GM18858 (cell line): ENCODE results near the gene TOR1AIP1.

Experiments
- ATAC-seq: cut with Tn5 transposase; IDR thresholded peaks from one replicate; pipeline ENCODE4 v1.9.1; 2021; ENCODE audit not compliant: unreplicated experiment

TOR1AIP1 gene

DNA sequence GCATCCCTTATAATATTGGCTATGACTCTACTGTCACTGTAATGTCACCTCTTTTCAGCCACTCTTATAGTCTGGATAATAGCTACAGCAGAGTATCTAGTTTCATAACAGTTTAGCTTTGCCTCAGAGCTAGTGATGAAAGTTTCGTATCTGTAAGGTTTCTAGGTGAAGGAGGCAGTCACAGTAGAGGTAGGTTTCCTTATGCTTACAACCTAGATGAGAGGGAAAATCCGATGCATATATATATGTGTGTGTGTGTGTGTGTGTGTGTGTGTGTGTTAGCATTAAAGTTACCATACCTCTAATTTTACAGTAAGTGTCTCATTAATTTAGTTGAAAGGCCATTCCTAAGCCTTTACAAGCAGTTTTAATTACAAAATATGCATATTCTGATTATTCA is 2.3 kb upstream of the TOR1AIP1 start:
- ATAC-seq, result no peak

- no peak for ATAC-seq
Observed at GRCh38 chr1:179881642-179882252, 338 bp upstream of the TOR1AIP1 start.

- peak; percentile 1 for ATAC-seq
Observed at GRCh38 chr1:179883040-179883744, 1.1 kb downstream of the TOR1AIP1 start.

- peak; percentile 28 for ATAC-seq
Observed at GRCh38 chr1:179883745-179884138, 1.7 kb downstream of the TOR1AIP1 start.

DNA sequence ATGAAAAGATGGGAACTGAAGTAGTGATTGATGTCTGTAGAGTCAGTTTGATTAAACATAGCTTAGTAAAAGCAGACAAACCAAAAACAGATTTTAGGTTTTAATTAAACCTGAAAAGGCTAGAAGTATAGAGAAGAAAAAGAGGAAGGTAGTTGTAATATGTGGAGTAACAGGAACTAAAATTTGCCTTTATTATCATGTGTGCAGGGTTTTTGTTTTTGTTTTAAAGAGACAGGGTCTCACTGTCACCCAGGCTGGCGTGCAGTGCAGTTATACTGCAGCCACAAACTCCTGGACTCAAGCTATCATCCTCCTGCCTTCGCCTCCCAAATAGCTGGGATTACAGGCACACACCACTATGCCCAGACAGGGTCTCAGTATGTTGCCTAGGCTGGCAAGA is 6.0 kb downstream of the TOR1AIP1 start:
- ATAC-seq, result no peak

GRCh38 chr1:179889589-179889988 is 7.5 kb downstream of the TOR1AIP1 start:
- ATAC-seq, result no peak

DNA sequence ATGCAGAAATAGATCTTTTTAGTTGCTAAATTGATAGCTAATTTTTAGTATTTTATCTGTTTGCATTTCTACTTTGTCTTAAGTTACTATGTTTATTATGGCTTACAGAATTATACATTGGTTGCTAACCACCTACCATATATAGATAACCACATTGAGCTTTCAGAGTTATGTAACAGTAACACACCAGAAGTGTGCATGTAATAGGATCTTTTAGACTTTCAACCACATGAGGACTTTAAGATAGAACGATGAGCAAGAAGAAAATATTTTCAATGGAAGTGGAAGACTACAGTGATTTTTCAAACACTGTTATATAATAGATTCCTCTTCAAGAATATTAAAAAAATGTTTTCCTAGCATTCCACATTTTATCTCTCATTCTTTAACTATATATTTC is 28.8 kb downstream of the TOR1AIP1 start:
- ATAC-seq, result no peak

DNA sequence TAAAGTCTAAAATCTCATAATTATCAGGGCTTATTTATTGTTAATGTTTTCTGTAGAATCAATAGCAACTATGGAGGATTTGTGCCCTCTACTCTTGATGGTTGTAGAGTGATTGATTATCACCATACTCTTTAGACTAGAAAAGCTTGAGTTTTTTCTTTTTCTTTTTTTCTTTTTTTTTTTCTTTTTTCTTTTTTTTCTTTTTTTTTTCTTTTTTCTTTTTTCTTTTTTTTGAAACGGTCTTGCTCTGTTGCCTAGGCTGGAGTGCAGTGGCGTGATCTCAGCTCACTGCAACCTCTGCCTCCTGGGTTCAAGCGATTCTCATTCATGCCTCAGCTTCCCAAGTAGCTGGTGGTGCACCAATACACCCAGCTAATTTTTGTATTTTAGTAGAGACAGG is 29.7 kb downstream of the TOR1AIP1 start:
- no peak for ATAC-seq

DNA sequence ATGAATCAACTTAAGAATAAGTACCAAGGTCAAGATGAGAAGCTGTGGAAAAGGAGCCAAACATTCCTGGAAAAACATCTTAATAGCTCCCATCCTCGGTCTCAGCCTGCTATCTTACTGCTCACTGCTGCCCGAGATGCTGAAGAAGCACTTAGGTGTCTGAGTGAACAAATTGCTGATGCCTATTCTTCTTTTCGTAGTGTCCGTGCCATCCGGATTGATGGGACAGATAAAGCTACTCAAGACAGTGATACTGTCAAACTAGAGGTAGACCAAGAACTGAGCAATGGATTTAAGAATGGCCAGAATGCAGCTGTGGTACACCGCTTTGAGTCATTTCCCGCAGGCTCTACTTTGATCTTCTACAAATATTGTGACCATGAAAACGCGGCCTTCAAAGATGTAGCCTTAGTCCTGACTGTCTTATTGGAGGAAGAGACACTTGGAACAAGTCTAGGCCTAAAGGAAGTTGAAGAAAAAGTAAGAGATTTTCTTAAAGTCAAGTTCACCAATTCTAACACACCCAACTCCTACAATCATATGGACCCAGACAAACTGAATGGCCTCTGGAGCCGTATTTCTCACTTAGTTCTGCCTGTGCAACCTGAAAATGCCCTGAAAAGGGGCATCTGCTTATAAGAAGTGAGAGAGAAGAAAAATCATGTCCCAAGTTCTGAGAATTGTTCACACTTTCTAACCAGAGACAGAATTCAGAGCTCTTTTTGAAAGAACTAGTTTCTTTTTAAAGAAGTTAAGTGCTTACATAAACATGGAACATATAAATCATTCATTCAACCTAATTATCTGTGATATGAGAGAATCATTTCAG is 35.7 kb downstream of the TOR1AIP1 start:
- no peak for ATAC-seq

DNA sequence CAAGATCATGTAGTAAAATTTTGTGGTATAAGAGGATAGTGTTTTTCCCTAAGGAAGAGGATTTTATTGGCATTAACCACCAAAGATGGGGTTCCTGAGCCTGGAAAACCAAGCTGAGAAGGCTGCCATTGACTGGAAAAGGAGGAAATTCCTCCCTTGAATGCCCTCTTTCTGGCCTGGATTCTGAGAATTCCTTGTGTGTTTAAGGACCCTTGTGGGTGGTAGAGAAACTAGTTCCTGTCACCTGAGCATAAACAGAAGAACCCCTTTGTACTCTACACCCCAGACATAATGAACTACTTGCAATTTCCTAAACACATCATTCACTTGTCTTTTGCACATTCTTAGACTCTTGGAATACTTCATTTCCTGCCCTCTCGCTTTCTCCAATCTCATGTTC is 39.4 kb downstream of the TOR1AIP1 start:
- no peak for ATAC-seq

DNA sequence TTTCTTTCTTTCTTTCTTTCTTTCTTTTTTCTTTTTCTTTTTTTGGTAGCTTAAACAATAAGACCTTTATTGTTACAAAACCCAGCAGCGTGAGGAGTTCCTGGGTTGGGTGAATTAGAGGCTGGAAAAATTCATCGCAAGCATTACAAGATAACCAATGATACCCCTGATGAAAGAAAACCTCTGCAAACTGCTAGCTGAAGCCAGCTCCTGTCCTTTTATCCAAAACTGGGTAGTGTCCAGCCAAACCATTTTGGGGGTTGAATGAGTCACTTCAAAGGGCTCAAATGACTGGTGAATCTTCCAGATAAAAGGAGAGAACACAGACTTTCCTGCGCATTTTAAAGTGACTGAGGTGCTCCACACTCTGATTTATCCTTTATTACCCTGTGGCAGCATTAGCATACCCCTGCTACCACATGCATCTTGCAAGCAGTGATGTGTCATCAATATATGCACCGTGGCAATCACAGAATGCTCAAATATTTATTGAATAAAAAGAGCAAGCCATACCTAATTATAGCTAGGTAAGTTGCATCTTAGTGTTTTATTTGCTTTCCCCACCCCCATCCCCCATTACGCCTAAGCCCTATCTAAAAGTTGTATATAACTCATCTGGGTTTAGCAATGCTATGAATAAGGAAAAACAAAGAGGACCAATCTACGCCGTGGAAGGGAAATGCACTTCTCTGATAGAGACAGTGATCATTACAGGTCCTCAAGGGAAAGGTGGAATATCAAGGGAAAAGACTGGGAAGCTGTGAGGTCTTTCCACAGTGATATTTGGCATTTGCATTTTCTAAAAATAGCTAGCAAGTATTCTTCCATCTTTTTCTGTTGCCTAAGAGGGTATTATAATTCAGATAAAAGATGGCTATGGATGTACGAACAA is 40.1 kb downstream of the TOR1AIP1 start:
- ATAC-seq, result no peak

DNA sequence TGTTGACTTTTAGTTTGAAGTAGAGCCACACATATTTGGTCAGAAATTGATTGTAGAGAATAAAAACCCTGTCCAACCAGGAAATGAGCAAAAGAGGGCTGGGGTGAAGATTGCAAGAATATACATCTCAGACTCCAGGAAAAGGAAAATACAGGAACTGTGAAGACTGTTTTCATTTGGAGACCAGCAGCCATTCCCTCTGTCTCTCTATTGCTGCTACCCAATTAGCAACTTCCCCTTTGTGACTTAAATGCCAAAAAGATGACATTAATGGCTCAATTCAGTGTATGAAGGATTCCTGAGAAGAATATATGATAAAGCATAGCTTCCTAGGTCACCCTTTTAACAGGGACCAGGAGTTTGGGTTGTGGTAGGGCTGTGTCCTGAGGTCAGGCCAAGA is 40.9 kb downstream of the TOR1AIP1 start:
- ATAC-seq, result no peak

- ATAC-seq, result no peak
Observed at GRCh38 chr1:179924268-179924667, 42.2 kb downstream of the TOR1AIP1 start.

DNA sequence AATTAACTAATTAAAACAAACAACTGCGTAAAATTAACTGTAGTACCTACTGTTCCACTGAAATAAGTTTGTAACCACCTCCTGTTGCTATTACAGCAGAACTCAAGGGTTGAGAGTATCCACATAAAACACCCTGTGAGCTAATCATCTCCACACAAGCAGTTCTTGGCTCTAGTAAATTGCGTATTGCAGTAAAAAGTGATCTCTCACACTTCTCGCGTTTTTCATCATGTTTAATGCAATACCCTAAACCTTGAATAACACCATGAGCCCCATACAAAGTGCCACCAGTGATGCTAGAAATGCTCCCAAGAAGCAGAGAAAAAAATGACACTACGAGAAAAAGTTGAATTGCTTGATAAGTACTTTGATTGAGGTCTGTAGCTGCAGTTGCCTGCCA is 43.2 kb downstream of the TOR1AIP1 start:
- ATAC-seq, result no peak

DNA sequence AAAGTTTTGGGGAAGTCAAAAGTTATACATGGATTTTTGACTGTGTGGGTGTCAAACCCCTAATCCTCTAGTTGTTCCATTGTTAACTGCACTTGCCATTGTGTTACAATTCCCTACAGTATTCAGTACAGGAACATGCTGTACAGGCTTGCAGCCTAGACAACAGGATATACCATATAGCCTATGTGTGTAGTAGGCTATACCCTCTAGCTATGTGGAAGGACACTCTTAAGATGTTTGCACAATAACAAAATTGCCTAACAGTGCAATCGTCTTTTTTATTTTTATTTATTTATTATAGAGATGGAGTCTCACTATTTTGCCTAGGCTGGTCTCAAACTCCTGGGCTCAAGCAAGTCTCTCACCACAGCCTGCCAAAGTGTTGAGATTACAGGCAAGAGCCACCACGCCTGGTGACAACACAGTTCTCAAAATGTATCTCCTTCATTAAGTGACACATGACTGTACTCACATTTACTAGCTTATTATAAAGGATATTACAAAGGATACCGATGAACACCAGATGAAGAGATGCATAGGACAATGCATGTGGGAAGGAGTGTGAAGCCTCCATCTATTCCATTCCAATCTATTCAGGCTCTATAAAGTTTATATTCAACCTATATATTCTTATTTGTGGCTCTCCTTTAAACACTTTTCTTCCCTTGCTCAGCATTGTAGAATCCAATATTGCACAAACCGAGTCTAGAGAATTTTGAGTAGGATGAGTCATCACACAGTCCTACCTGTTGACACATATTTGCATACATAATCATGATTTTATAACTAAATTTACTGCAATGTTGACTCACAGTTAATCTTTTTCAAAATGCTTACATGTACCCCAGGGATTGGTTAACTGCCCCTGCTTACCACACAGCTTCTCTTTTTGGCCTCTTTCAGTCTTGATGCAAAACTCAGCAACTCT is 44.1 kb downstream of the TOR1AIP1 start:
- ATAC-seq, result no peak

GRCh38 chr1:179926850-179927205 is 44.7 kb downstream of the TOR1AIP1 start:
- no peak for ATAC-seq

DNA sequence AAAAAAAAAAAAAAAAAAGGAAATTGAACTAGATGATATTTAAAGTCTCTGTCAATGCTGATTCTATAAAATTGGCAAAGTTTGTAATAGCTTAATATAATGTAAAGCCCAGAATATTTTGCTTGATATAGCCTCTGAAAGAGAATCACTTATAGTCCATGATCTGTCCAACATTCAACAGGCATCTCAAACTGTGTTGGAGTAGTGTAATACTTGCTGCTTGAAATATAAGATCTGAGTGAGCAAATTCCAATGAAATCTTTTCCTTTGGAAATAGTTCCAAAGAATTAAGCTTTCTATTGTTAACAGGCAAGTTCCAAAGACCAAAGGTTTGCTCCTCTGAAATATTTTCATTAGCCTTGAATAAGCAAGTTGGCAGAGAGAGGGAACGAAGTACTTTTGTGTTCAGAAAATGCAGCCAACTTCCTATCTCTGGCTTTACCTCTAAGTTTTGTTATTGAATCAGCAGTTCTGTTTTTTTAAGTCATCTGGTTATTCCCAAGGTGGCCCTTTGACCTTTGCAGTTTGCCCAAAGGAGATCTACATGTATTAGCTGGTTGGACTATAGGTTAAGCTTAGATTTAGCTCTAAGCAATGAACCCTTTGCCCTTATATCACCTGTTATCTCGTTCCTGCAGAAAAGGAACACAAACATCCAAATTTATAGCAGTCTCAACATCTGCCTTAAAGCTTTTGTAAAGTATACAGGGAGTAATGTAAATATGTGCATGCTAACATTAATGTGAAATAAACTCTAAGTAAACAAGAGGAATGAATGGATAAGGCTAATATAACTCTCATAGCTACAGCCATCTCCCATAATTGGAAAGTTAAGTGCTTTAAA is 48.1 kb downstream of the TOR1AIP1 start:
- ATAC-seq, result no peak

DNA sequence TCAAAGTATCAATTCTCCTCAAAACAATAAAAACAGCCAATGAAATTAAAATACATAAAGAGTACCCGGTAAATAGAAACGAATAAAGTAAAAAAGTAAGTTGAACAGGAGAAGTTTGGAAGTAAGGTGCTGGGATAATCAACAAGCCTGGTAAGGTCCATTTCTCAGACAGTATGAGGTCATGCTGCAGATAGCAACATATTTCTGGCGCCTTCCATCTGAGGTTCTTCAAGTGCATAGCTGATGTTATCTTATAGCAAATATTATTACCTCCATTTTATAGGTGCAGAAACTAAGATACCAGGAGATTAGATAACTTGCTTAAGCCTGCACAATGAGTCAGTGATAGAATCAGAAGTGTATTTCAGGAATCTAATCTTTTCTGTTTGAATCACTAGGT is 48.8 kb downstream of the TOR1AIP1 start:
- no peak for ATAC-seq

DNA sequence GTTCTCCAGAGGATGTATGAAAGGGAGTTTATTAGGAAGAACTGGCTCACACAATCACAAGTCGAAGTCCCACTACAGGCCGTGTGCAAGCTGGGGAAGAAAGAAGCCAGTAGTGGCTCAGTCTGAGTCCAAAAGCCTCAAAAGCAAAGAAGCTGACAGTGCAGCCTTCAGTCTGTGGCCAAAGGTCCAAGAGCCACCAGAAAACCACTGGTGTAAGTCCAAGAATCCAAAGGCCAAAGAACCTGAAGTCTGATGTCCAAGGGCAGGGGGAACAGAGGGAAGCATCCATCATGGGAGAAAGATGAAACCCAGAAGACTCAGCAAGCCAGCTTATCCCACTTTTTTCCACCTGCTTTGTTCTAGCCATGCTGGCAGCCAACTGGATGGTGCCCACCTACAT is 51.1 kb downstream of the TOR1AIP1 start:
- no peak for ATAC-seq
